ENCODE data around the gene PRPF18.

The PRPF18 gene

GRCh38 chr10:13671904-13672303 is 85.1 kb downstream of the PRPF18 start:
- DNase-seq, result no peak

GRCh38 chr10:13672548-13672947 is 85.8 kb downstream of the PRPF18 start:
- no peak for DNase-seq

GRCh38 chr10:13673156-13673555 is 86.4 kb downstream of the PRPF18 start:
- DNase-seq, result no peak

- no peak for DNase-seq
Measured at GRCh38 chr10:13674645-13675588, 88.2 kb downstream of the PRPF18 start.

- DNase-seq, result no peak
Measured at GRCh38 chr10:13678101-13678843, 91.5 kb downstream of the PRPF18 start.
